Measurements from ENCODE around the gene PTPRA. TPM values are rescaled to one million over a fixed set of nuclear protein-coding genes. Genes with fewer than 3 reads are reported as not detected.
A peak's percentile ranks its signal among the peaks of the same experiment; 100 is the strongest.

Gene PTPRA
- total and polyA plus RNA-seq, 2 of the 13 experiments (the other 11 are each of a cell fraction or from before 2014, with no cell fraction given), result 47.2 to 127 TPM

DNA sequence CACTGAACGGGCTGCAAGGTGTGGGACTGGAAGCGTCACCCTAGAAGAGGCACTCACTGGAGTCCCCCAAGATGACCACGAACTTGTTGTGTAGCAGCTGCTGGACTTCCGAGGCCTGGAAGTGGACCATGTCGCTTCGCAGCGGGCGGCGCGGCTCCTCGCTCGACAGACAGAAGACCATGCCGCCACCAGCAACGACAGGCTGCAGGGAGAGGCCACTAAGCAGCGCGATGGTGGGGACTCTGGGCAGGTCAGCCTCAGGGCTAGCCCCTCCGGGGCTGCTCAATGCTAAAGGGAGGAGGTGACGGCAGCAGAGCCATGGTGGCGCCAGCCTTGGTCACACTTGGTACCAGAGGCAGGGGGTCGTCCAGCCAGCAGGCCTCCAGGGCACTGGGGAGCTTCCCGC is 33.5 kb upstream of the PTPRA start (continued):
- no peak for TF ChIP-seq ZNF580 (CRISPR knock-in tag; IDR thresholded peaks at IDR 0.05; ENCODE audit: borderline replicate concordance, low read depth)
- no peak for TF ChIP-seq ZBTB40 (IDR thresholded peaks at IDR 0.05)
- TF ChIP-seq ZBTB40 (CRISPR knock-in tag; IDR thresholded peaks at IDR 0.05), result no peak; the same call in 1 of the 2 replicates
- no peak for TF ChIP-seq PHF20 (CRISPR knock-in tag; IDR thresholded peaks at IDR 0.05)
- TF ChIP-seq ZNF468 (CRISPR knock-in tag; IDR thresholded peaks at IDR 0.05), result no peak
- TF ChIP-seq MATR3 (CRISPR knock-in tag; IDR thresholded peaks at IDR 0.05), result no peak
- TF ChIP-seq, protein P1, sequence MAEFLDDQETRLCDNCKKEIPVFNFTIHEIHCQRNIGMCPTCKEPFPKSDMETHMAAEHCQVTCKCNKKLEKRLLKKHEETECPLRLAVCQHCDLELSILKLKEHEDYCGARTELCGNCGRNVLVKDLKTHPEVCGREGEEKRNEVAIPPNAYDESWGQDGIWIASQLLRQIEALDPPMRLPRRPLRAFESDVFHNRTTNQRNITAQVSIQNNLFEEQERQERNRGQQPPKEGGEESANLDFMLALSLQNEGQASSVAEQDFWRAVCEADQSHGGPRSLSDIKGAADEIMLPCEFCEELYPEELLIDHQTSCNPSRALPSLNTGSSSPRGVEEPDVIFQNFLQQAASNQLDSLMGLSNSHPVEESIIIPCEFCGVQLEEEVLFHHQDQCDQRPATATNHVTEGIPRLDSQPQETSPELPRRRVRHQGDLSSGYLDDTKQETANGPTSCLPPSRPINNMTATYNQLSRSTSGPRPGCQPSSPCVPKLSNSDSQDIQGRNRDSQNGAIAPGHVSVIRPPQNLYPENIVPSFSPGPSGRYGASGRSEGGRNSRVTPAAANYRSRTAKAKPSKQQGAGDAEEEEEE (CRISPR knock-in tag; IDR thresholded peaks at IDR 0.05; ENCODE audit: borderline replicate concordance), result no peak
- TF ChIP-seq PHF5A (CRISPR knock-in tag; IDR thresholded peaks at IDR 0.05; ENCODE audit: low read depth, unreplicated experiment), result peak; percentile 12
- no peak for TF ChIP-seq ETS1 (CRISPR knock-in tag; IDR thresholded peaks at IDR 0.05)
- TF ChIP-seq, protein P2, sequence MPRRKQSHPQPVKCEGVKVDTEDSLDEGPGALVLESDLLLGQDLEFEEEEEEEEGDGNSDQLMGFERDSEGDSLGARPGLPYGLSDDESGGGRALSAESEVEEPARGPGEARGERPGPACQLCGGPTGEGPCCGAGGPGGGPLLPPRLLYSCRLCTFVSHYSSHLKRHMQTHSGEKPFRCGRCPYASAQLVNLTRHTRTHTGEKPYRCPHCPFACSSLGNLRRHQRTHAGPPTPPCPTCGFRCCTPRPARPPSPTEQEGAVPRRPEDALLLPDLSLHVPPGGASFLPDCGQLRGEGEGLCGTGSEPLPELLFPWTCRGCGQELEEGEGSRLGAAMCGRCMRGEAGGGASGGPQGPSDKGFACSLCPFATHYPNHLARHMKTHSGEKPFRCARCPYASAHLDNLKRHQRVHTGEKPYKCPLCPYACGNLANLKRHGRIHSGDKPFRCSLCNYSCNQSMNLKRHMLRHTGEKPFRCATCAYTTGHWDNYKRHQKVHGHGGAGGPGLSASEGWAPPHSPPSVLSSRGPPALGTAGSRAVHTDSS (CRISPR knock-in tag; conservative IDR thresholded peaks at IDR 0.05), result no peak
- no peak for TF ChIP-seq MTF2 (CRISPR knock-in tag; IDR thresholded peaks at IDR 0.05; ENCODE audit: borderline replicate concordance)
- 0 out of 2 replicates have a peak, but pooled peaks have one; percentile 25 for TF ChIP-seq ZNF124 (CRISPR knock-in tag; IDR thresholded peaks at IDR 0.05)
- TF ChIP-seq RARA (CRISPR knock-in tag; IDR thresholded peaks at IDR 0.05), result no peak
- TF ChIP-seq ZBTB37 (CRISPR knock-in tag; IDR thresholded peaks at IDR 0.05), result no peak
